ENCODE results near the gene SCYL2. TPM values are rescaled to one million over a fixed set of nuclear protein-coding genes. Genes with fewer than 3 reads are reported as not detected.
A peak's percentile ranks its signal among the peaks of the same experiment; 100 is the strongest.
"Not testable (repeated sequence)": the region's sequence is repeated elsewhere in the genome, so short reads cannot be mapped to it uniquely, and the experiment has no call there.

The SCYL2 gene
- total and polyA plus RNA-seq, 4 donors: 17.3 to 46.2 (median 32.9) TPM

DNA sequence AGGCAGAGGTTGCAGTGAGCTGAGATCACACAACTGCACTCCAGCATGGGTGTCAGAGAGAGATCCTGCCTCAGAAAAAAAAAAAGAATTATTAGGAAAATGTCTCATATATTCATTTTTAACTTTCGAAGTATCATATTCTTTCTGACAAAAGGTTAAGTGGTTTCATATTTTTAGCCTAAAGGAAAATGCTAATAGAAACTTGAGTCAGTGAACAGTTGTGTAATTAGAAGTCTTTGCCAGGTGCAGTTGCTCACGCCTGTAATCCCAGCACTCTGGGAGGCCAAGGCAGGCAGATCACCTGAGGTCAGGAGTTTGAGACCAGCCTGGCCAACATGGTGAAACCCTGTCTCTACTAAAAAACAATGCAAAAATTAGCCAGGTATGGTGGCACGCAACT lies 35.1 kb upstream of the SCYL2 start:
- DNase-seq; H3K9me3 ChIP-seq (ENCODE audit: control insufficient read depth, low read length); H3K4me3 ChIP-seq (ENCODE audit: low read length in 2 of 2); H3K27ac ChIP-seq (ENCODE audit: low read depth in 1 of 2, low read length in 2 of 2); ATAC-seq (ENCODE audit: low FRiP score); H3K36me3 ChIP-seq (ENCODE audit: control insufficient read depth in 1 of 2, insufficient read depth in 2 of 2, low read length in 1 of 2); H3K4me1 ChIP-seq (ENCODE audit: control insufficient read depth in 1 of 2, insufficient read depth in 2 of 2, low read length in 2 of 2); H3K27me3 ChIP-seq (ENCODE audit: control insufficient read depth in 1 of 2, insufficient read depth in 2 of 2, low read length in 1 of 2): not testable (repeated sequence)
- intact Hi-C loops (cut with DNase I): loop anchor here (10.0 kb wide), 2 partner anchors 323 to 503 kb away; no protein-coding TSS in a partner anchor
- WGBS, 2 donors: 81 to 82% methylated on average over 3 of the region's 3 CpGs

DNA sequence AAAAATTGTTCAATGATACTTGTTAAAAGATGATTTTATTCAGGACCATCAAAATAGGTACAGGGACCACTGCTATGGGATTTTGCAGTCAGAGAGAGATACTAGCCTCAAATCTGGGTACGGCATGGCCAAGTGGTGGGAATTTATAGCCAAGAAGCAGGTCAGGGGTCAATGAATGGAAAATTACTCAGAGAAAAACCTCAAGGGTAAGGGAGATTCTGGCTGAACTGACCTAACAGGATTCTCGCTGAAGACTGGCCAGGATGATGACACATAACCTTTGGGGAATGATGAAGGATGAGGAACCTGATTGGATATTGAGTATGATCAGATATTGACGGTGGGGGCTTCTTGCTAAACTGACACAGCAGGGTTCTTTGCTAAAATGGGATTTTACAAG lies 32.8 kb upstream of the SCYL2 start:
- Histone ChIP-seq H3K27me3 (ENCODE audit: control insufficient read depth in 1 of 2, insufficient read depth in 2 of 2, low read length in 1 of 2) (no peaks in the 10 kb centered on the region), H3K36me3 (ENCODE audit: control insufficient read depth in 1 of 2, insufficient read depth in 2 of 2, low read length in 1 of 2) (no peaks in the 10 kb centered on the region), H3K4me3 (ENCODE audit: low read length in 2 of 2) (no peak overlapping the region), H3K4me1 (ENCODE audit: control insufficient read depth in 1 of 2, insufficient read depth in 2 of 2, low read length in 2 of 2) (no peaks in the 10 kb centered on the region), H3K27ac (ENCODE audit: low read depth in 1 of 2, low read length in 2 of 2) (no peak overlapping the region), H3K9me3 (ENCODE audit: control insufficient read depth, low read length) (no peaks in the 10 kb centered on the region)
- intact Hi-C loops (cut with DNase I): loop anchor here (2.0 to 10.0 kb wide), 3 partner anchors 321 to 501 kb away; no protein-coding TSS in a partner anchor
- no peak for DNase-seq
- 17 to 18% methylated on average over 3 of the region's 3 CpGs for WGBS, 2 donors
- ATAC-seq (ENCODE audit: low FRiP score): peak; percentile 69

DNA sequence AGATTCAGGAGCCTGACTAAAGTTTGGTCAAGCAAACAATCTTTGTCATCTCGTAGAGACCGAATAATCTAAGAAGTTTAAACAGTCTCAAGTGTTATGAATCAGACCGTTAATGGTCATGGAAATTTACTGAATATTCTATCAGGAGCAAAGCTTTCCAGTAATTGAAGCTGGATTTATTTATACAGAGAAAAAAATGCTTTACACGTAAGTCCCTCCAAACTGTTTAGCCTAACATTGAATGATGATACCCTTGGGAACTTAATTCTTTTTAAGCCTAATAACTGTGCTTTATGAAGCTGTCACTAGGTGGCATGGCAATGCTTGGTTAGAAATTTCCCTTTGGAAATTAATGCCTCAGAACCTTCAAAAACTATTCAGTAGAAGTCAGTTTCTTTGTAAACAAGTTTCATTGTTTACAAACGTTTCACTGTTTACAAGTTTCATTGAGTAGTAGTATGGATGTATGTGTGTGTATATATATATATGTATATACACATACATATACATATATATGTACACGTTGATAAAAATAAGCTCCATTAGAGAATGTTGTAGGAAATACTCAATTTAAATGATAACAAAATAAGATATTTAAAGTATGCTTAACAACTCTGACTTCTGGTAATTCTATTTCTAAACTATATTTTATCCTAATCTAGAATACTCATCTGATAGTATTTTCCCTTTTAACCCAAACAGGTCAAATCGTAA lies 32.2 kb upstream of the SCYL2 start:
- DNase-seq: no peak
- intact Hi-C loops (cut with DNase I): loop anchor here (2.0 to 10.0 kb wide), 4 partner anchors 320 to 500 kb away; no protein-coding TSS in a partner anchor
- 16 to 22% methylated on average over 7 of the region's 7 CpGs for WGBS, 2 donors
- no peaks in the 10 kb centered on the region for H3K9me3 ChIP-seq (ENCODE audit: control insufficient read depth, low read length)
- no peaks in the 10 kb centered on the region for H3K4me1 ChIP-seq (ENCODE audit: control insufficient read depth in 1 of 2, insufficient read depth in 2 of 2, low read length in 2 of 2)
- ATAC-seq (ENCODE audit: low FRiP score): peak; percentile 83
- H3K27ac ChIP-seq (ENCODE audit: low read depth in 1 of 2, low read length in 2 of 2): no peak overlapping the region
- no peaks in the 10 kb centered on the region for H3K36me3 ChIP-seq (ENCODE audit: control insufficient read depth in 1 of 2, insufficient read depth in 2 of 2, low read length in 1 of 2)
- no peak overlapping the region for H3K4me3 ChIP-seq (ENCODE audit: low read length in 2 of 2)
- no peaks in the 10 kb centered on the region for H3K27me3 ChIP-seq (ENCODE audit: control insufficient read depth in 1 of 2, insufficient read depth in 2 of 2, low read length in 1 of 2)

DNA sequence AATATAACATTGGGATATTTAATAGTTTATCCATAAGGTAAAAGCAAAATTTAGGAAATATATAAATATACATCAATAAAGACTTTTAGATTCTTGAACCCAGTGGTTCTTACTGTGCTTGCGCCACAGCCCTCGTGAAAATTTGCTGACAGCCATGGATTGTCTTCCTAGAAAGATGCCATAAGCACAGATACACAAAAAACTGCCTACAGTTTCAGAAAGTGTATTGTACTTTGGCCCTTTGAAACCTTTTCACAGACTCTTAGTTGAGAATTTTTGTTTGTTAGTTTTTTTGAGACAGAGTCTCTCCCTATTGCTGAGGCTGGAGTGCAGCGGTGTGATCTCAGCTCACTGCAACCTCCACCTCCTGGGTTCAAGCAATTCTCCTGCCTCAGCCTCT lies 28.2 kb upstream of the SCYL2 start:
- H3K9me3 ChIP-seq (ENCODE audit: control insufficient read depth, low read length): no peaks in the 10 kb centered on the region
- ATAC-seq (ENCODE audit: low FRiP score) (no peak), DNase-seq (no peak)
- H3K27ac ChIP-seq (ENCODE audit: low read depth in 1 of 2, low read length in 2 of 2): no peak overlapping the region
- WGBS, 2 donors: 91 to 97% methylated on average over 3 of the region's 3 CpGs
- intact Hi-C loops (cut with DNase I): loop anchor here (5.0 to 10.0 kb wide), 3 partner anchors 316 to 496 kb away; no protein-coding TSS in a partner anchor
- H3K4me3 ChIP-seq (ENCODE audit: low read length in 2 of 2): no peak overlapping the region
- no peaks in the 10 kb centered on the region for H3K27me3 ChIP-seq (ENCODE audit: control insufficient read depth in 1 of 2, insufficient read depth in 2 of 2, low read length in 1 of 2)
- H3K4me1 ChIP-seq (ENCODE audit: control insufficient read depth in 1 of 2, insufficient read depth in 2 of 2, low read length in 2 of 2): no peaks in the 10 kb centered on the region
- H3K36me3 ChIP-seq (ENCODE audit: control insufficient read depth in 1 of 2, insufficient read depth in 2 of 2, low read length in 1 of 2): no peaks in the 10 kb centered on the region

DNA sequence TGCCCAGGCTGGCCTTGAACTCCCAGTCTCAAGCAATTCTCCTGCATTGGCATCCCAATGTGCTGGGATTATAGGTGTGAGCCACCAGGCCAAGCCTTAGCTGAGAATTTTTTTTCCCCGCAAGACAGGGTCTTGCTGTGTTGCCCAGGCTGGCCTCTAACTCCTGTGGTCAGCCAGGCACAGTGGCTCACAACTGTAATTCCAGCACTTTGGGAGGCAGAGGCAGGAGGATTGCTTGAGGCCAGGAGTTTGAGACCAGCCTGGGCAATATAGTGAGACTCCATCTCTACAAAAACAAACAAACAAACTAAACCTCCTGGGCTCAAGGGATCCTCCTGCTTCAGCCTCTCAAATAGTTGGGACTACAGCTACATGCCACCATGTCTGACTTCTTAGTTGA lies 27.4 kb upstream of the SCYL2 start:
- no peaks in the 10 kb centered on the region for H3K4me1 ChIP-seq (ENCODE audit: control insufficient read depth in 1 of 2, insufficient read depth in 2 of 2, low read length in 2 of 2)
- intact Hi-C loops (cut with DNase I): loop anchor here (5.0 to 10.0 kb wide), 3 partner anchors 315 to 495 kb away; no protein-coding TSS in a partner anchor
- no peak overlapping the region for H3K4me3 ChIP-seq (ENCODE audit: low read length in 2 of 2)
- 96 to 98% methylated on average over 1 of the region's 1 CpG for WGBS, 2 donors
- no peak for DNase-seq
- no peaks in the 10 kb centered on the region for H3K9me3 ChIP-seq (ENCODE audit: control insufficient read depth, low read length)
- no peak for ATAC-seq (ENCODE audit: low FRiP score)
- H3K27me3 ChIP-seq (ENCODE audit: control insufficient read depth in 1 of 2, insufficient read depth in 2 of 2, low read length in 1 of 2): no peaks in the 10 kb centered on the region
- no peaks in the 10 kb centered on the region for H3K36me3 ChIP-seq (ENCODE audit: control insufficient read depth in 1 of 2, insufficient read depth in 2 of 2, low read length in 1 of 2)
- H3K27ac ChIP-seq (ENCODE audit: low read depth in 1 of 2, low read length in 2 of 2): no peak overlapping the region

DNA sequence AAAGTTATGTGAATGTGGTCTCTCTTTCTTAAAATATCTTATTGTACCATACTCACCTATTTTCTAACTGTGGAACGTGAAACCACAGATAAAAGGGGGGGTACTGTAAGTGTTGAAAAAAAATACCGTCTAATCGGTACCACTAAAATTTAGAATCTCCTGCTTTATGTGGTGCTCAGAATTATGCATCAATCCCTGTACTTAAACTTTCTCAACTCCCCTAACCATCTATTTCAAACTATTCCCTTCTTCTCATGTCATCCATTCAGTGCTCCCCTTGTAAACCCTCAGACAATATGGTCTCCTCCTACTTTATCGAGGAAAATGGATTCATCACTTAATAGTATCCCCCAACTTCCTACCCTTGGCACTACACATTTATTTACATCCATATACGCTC lies 23.8 kb upstream of the SCYL2 start:
- DNase-seq: no peak

DNA sequence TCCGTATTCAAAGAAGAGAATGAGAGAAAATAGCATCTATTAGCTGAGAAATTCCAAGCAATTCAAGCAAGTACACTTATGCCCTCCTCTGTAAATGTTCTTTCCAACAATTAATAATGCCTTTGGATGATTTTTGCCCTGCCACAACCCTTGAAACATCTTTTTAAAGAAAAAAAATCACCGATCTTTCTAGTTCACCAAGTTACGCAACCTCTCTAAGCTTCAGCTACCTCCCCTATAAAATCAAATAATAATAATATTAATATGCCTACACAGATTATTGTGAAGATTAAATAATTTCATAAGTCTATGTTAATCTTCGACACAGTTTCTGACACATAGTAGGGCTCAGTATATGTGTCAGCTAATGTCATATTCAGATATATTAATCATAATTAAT lies 19.2 kb upstream of the SCYL2 start:
- Histone ChIP-seq H3K27me3 (ENCODE audit: control insufficient read depth in 1 of 2, insufficient read depth in 2 of 2, low read length in 1 of 2) (no peaks in the 10 kb centered on the region), H3K36me3 (ENCODE audit: control insufficient read depth in 1 of 2, insufficient read depth in 2 of 2, low read length in 1 of 2) (no peaks in the 10 kb centered on the region), H3K9me3 (ENCODE audit: control insufficient read depth, low read length) (no peaks in the 10 kb centered on the region), H3K4me1 (ENCODE audit: control insufficient read depth in 1 of 2, insufficient read depth in 2 of 2, low read length in 2 of 2) (no peaks in the 10 kb centered on the region), H3K4me3 (ENCODE audit: low read length in 2 of 2) (no peak overlapping the region), H3K27ac (ENCODE audit: low read depth in 1 of 2, low read length in 2 of 2) (no peak overlapping the region)
- 94 to 96% methylated on average over 4 of the region's 4 CpGs for WGBS, 2 donors
- intact Hi-C loops (cut with DNase I): no loop called here
- ATAC-seq (ENCODE audit: low FRiP score) (no peak), DNase-seq (no peak)

More for the DNA sequence above, 23.8 kb upstream of the SCYL2 start:
- no peaks in the 10 kb centered on the region for H3K36me3 ChIP-seq (ENCODE audit: control insufficient read depth in 1 of 2, insufficient read depth in 2 of 2, low read length in 1 of 2)
- no peaks in the 10 kb centered on the region for H3K27me3 ChIP-seq (ENCODE audit: control insufficient read depth in 1 of 2, insufficient read depth in 2 of 2, low read length in 1 of 2)
- no peak overlapping the region for H3K27ac ChIP-seq (ENCODE audit: low read depth in 1 of 2, low read length in 2 of 2)
- H3K9me3 ChIP-seq (ENCODE audit: control insufficient read depth, low read length): no peaks in the 10 kb centered on the region
- 81 to 94% methylated on average over 5 of the region's 5 CpGs for WGBS, 2 donors
- H3K4me1 ChIP-seq (ENCODE audit: control insufficient read depth in 1 of 2, insufficient read depth in 2 of 2, low read length in 2 of 2): no peaks in the 10 kb centered on the region
- intact Hi-C loops (cut with DNase I): no loop called here
- no peak for ATAC-seq (ENCODE audit: low FRiP score)
- H3K4me3 ChIP-seq (ENCODE audit: low read length in 2 of 2): no peak overlapping the region

DNA sequence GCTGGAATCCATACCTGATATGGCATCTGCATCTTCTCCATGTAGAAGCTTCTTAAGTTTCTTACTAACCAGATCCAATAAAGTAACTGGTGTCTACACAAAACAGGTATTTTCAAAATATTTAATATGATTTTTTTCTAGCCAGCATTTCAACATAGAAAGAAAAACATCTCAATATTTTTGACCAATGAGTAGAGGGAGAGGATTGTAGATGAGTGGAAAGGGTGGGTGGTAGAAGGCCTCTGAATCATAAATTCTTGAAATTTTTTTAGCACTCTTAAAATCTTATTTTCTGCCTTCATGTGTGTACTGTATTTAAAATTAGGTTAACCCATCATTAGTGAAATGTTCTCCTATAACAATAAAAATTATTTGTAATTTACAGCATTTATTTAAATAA lies 18.1 kb upstream of the SCYL2 start:
- H3K4me3 ChIP-seq (ENCODE audit: low read length in 2 of 2): no peak overlapping the region
- no peak for ATAC-seq (ENCODE audit: low FRiP score)

DNA sequence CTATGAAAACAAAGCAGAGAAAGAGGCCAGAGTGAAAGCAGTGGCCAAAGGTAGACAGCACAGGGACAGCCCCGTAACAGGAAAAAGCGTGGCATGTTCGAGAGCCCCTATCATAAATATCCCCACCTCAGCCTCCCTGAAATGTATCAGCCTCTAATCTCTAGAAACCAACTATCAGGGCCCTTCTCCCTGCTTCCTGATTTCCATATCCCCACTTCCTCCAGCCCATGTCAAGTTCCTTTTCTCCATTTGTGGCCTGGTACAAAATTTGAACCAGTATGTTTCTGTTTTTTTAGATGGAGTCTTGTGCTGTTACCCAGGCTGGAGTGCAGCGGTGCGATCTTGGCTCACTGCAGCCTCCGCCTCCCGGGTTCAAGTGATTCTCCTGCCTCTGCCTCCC lies 17.0 kb upstream of the SCYL2 start:
- Histone ChIP-seq H3K4me1 (ENCODE audit: control insufficient read depth in 1 of 2, insufficient read depth in 2 of 2, low read length in 2 of 2) (no peaks in the 10 kb centered on the region), H3K9me3 (ENCODE audit: control insufficient read depth, low read length) (no peaks in the 10 kb centered on the region), H3K27me3 (ENCODE audit: control insufficient read depth in 1 of 2, insufficient read depth in 2 of 2, low read length in 1 of 2) (no peaks in the 10 kb centered on the region), H3K36me3 (ENCODE audit: control insufficient read depth in 1 of 2, insufficient read depth in 2 of 2, low read length in 1 of 2) (no peaks in the 10 kb centered on the region), H3K27ac (ENCODE audit: low read depth in 1 of 2, low read length in 2 of 2) (no peak overlapping the region), H3K4me3 (ENCODE audit: low read length in 2 of 2) (no peak overlapping the region)
- no peak for DNase-seq
- intact Hi-C loops (cut with DNase I): no loop called here
- no peak for ATAC-seq (ENCODE audit: low FRiP score)
- WGBS, 2 donors: 94 to 97% methylated on average over 7 of the region's 7 CpGs

More for the DNA sequence above, 18.1 kb upstream of the SCYL2 start:
- H3K27me3 ChIP-seq (ENCODE audit: control insufficient read depth in 1 of 2, insufficient read depth in 2 of 2, low read length in 1 of 2): no peaks in the 10 kb centered on the region
- no peaks in the 10 kb centered on the region for H3K36me3 ChIP-seq (ENCODE audit: control insufficient read depth in 1 of 2, insufficient read depth in 2 of 2, low read length in 1 of 2)
- DNase-seq: no peak
- H3K9me3 ChIP-seq (ENCODE audit: control insufficient read depth, low read length): no peaks in the 10 kb centered on the region
- intact Hi-C loops (cut with DNase I): no loop called here
- no peaks in the 10 kb centered on the region for H3K4me1 ChIP-seq (ENCODE audit: control insufficient read depth in 1 of 2, insufficient read depth in 2 of 2, low read length in 2 of 2)
- H3K27ac ChIP-seq (ENCODE audit: low read depth in 1 of 2, low read length in 2 of 2): no peak overlapping the region
